ENCODE results near the gene GRB2.

GRCh38 chr17:75271233-75271954, 134.1 kb downstream of the GRB2 start:
- no peak for TF ChIP-seq POLR2A (IDR thresholded peaks at IDR 0.05)
- TF ChIP-seq CTCF (IDR thresholded peaks at IDR 0.05) = peak in 5 of 6 experiments; percentile 11 to 97 (median 73)
